Prostate gland (tissue), 2 donors: Measurements from ENCODE around the gene OR13C8.
"Not testable (repeated sequence)": the region's sequence is repeated elsewhere in the genome, so short reads cannot be mapped to it uniquely, and the experiment has no call there.

ENCODE experiments used
- CTCF ChIP-seq, 4 experiments: fragments of 200-600 bp in 2 of 4; fragments of 450-650 bp in 2 of 4; sonication (generic) in 2 of 4; IDR thresholded peaks; 1 replicate in 3 of 4; 2 replicates in 1 of 4; pipeline ENCODE4 v1.5.1; 2016 to 2019; ENCODE audit warnings: antibody characterized with exemption in 4 of 4, mild to moderate bottlenecking in 2 of 4, moderate library complexity in 2 of 4
- POLR2A ChIP-seq: fragments of 450-650 bp; IDR thresholded peaks from one replicate; pipeline ENCODE4 v1.6.1; 2016; ENCODE audit warnings: antibody characterized with exemption, mild to moderate bottlenecking
- POLR2AphosphoS5 ChIP-seq: sonication (generic); formaldehyde crosslinking; IDR thresholded peaks from one replicate; pipeline ENCODE4 v1.6.1; 2017; ENCODE audit warnings: antibody characterized with exemption

GRCh38 chr9:104598749-104599148, 29.8 kb downstream of the OR13C8 start:
- not testable (repeated sequence) for TF ChIP-seq POLR2AphosphoS5; CTCF (IDR thresholded peaks at IDR 0.05); POLR2A
